Right lobe of liver (tissue), 6 donors: Measurements from ENCODE around the gene ZNF615. TPM values are rescaled to one million over a fixed set of nuclear protein-coding genes. Genes with fewer than 3 reads are reported as not detected.

Experiments
- ATAC-seq, 4 donors: fragments of 200-7000 bp; cut with Tn5 transposase; one replicate each; pipeline ENCODE4 v1.9.1; 2020; ENCODE audit warnings: mild to moderate bottlenecking in 4 of 4, moderate library complexity in 4 of 4
- DNase-seq, 3 donors: peaks; one replicate each; pipeline ENCODE4 v3.0.0-alpha.2; 2020
- H3K27ac ChIP-seq, 3 donors: fragments of 200-600 bp; one replicate each; pipeline ENCODE4 v1.8.0; 2022
- H3K27me3 ChIP-seq, 2 donors: fragments of 200-600 bp; one replicate each; pipeline ENCODE4 v1.8.0; 2022
- H3K36me3 ChIP-seq, 4 donors: fragments of 200-600 bp; sonication (generic) in 1 of 4; one replicate each; pipeline versions ENCODE4 v1.5.1 to v1.8.0; 2017 to 2022; ENCODE audit warnings: control low read depth in 1 of 4
- H3K4me1 ChIP-seq, 4 donors: fragments of 200-600 bp; sonication (generic) in 1 of 4; one replicate each; pipeline versions ENCODE4 v1.5.1 to v1.8.0; 2017 to 2022; ENCODE audit warnings: control low read depth in 1 of 4
- H3K4me3 ChIP-seq, 3 donors: fragments of 200-600 bp; one replicate each; pipeline ENCODE4 v1.8.0; 2022
- H3K9me3 ChIP-seq, 4 donors: fragments of 200-600 bp; sonication (generic) in 1 of 4; one replicate each; pipeline versions ENCODE4 v1.5.1 to v1.8.0; 2017 to 2022; ENCODE audit warnings: control low read depth in 1 of 4
- CTCF ChIP-seq, 4 donors: fragments of 200-600 bp in 3 of 4; fragments of 450-650 bp in 1 of 4; IDR thresholded peaks; one replicate each; pipeline versions ENCODE4 v1.5.1 to v1.8.0; 2016 to 2022; ENCODE audit warnings: antibody characterized with exemption in 4 of 4, mild to moderate bottlenecking in 2 of 4
- POLR2A ChIP-seq: fragments of 450-650 bp; IDR thresholded peaks from one replicate; pipeline ENCODE4 v1.6.1; 2017; ENCODE audit warnings: antibody characterized with exemption, mild to moderate bottlenecking
- WGBS: methylation state at CpG from one replicate; pipeline ENCODE4 v1.1.6; 2018; ENCODE audit warnings: low coverage, low lambda C conversion rate; ENCODE audit not compliant: insufficient coverage; ENCODE audit errors: missing lambda C conversion rate; 5-methylcytosine and 5-hydroxymethylcytosine counted together
- intact Hi-C, 2 donors: fragments of 100-400 bp; cut with DNase I; formaldehyde crosslinking; loops; one replicate each; pipeline versions ENCODE4 v1.11.2 to v1.14.1; 2022
- total RNA-seq, 6 experiments: library from RNA; depleted of rRNA in 2 of 6; stranded (reverse); fragments of >200 nt in 2 of 6; fragmentation: NEBNext Ultra II Directional in 3 of 6; extraction: Animal tissue kit (Norgen Biotek cat#: 25700) in 3 of 6; gene quantifications; one replicate each; pipeline versions ENCODE4 v1.1.0 to v1.2.4, GENCODE V29; 2016 to 2023
- donor health status: DM: no; HTN: yes; CAD: no.
- donor health status: DM: no; HTN: no; CAD: no.
- donor health status: DM: no; HTN: no; CAD: no.
- donor health status: DM: no; HTN: yes; CAD: no.
- donor health status: DM: no; HTN: yes; CAD: no.

Gene ZNF615
- total RNA-seq, 6 experiments from 2014 or later, result 1.2 to 5.0 (median 3.3) TPM

- Histone ChIP-seq H3K4me3 (no peak overlapping the region), H3K27me3 (no peaks in the 10 kb centered on the region), H3K27ac (no peak overlapping the region), H3K36me3 (peaks cover 0 to 40% (median 16%) of the 10 kb centered on the region in 4 donors), H3K4me1 (no peaks in the 10 kb centered on the region), H3K9me3 (peaks cover 3 to 75% (median 43%) of the 10 kb centered on the region in 4 donors)
- WGBS, result 100% methylated on average over 2 of the region's 2 CpGs
- DNase-seq (no peak), ATAC-seq (no peak)
- TF ChIP-seq POLR2A (no peak), CTCF (IDR thresholded peaks at IDR 0.05) (no peak)
- intact Hi-C loops, result no loop called here
Measured at GRCh38 chr19:51994048-51994644, 13.9 kb downstream of the ZNF615 start.

DNA sequence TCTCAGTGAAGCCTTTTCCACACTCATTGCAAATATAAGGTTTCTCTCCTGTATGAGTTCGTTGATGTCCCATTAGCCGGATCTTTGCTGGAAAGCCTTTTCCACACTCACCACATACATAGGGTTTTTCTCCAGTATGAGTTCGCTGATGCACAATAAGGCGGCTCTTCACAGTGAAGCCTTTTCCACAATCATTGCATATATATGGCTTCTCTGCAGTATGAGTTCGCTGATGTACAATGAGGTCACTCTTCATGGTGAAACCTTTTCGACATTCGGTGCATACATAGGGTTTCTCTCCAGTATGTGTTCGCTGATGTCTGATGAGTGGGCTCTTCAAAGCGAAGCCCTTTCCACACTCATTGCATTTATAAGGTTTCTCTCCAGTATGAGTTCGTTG, 14.6 kb downstream of the ZNF615 start:
- intact Hi-C loops, result no loop called here
- Histone ChIP-seq H3K36me3 (peaks cover 0 to 33% (median 12%) of the 10 kb centered on the region in 4 donors), H3K4me1 (no peaks in the 10 kb centered on the region), H3K9me3 (peaks cover 3 to 77% (median 44%) of the 10 kb centered on the region in 4 donors), H3K27me3 (no peaks in the 10 kb centered on the region), H3K27ac (no peak overlapping the region), H3K4me3 (no peak overlapping the region)
- ATAC-seq (no peak), DNase-seq (no peak)
- WGBS, result 94% methylated on average over 9 of the region's 10 CpGs
- TF ChIP-seq CTCF (IDR thresholded peaks at IDR 0.05) (no peak), POLR2A (no peak)

GRCh38 chr19:51986309-51987291, 21.4 kb downstream of the ZNF615 start, which contains the start of gene ZNF350:
TSS of gene ZNF350 (minus strand) at chr19:51986840. CDS start at chr19:51974360, 12,480 bp downstream.
- peak within 1 kb of the TSS in 2 of 3 donors; percentile 16 to 68 for H3K27ac ChIP-seq

More at GRCh38 chr19:51986309-51987291, 21.4 kb downstream of the ZNF615 start, which contains the start of gene ZNF350:
- 3% methylated on average over 31 of the region's 33 CpGs for WGBS
- H3K9me3 ChIP-seq, result peaks cover 0 to 31% (median 16%) of the 10 kb centered on the region in 4 donors
- peak; percentile 89 to 98 (median 95) for DNase-seq
- TF ChIP-seq CTCF (IDR thresholded peaks at IDR 0.05) (no peak), POLR2A (peak; percentile 26)
- intact Hi-C loops, result no loop called here
- H3K36me3 ChIP-seq, result no peaks in the 10 kb centered on the region
- peak within 1 kb of the TSS; percentile 69 to 96 (median 79) for H3K4me3 ChIP-seq
- H3K4me1 ChIP-seq, result no peaks in the 10 kb centered on the region
- no peaks in the 10 kb centered on the region for H3K27me3 ChIP-seq
- ATAC-seq, result peak; percentile 99 to 100 (median 100)
